Measurements from ENCODE around the gene KCNQ1OT1. TPM values are rescaled to one million over a fixed set of nuclear protein-coding genes. Genes with fewer than 3 reads are reported as not detected.

Gene KCNQ1OT1
- total and polyA plus RNA-seq, 2 donors, result 0.09 to 0.42 TPM

GRCh38 chr11:2564588-2565425, 135.0 kb downstream of the KCNQ1OT1 start:
- Histone ChIP-seq H3K4me3 (ENCODE audit: low read length in 2 of 2) (no peak overlapping the region), H3K27ac (ENCODE audit: low read depth in 1 of 2, low read length in 1 of 2) (no peak overlapping the region), H3K4me1 (ENCODE audit: control insufficient read depth in 2 of 2, insufficient read depth in 2 of 2, low read length in 2 of 2) (no peaks in the 10 kb centered on the region), H3K27me3 (ENCODE audit: control insufficient read depth in 2 of 2, insufficient read depth in 1 of 2, low read length in 1 of 2) (no peaks in the 10 kb centered on the region), H3K9me3 (ENCODE audit: control insufficient read depth in 2 of 2, insufficient read depth in 1 of 2, low read length in 1 of 2) (no peaks in the 10 kb centered on the region), H3K36me3 (ENCODE audit: control insufficient read depth in 2 of 2, insufficient read depth in 2 of 2, low read length in 1 of 2) (no peaks in the 10 kb centered on the region)
- no peak for DNase-seq (ENCODE audit: low read depth in 6 of 9, low spot score in 9 of 9)
- 91% methylated on average over 16 of the region's 16 CpGs for WGBS

- no peaks in the 10 kb centered on the region for H3K36me3 ChIP-seq (ENCODE audit: control insufficient read depth in 2 of 2, insufficient read depth in 2 of 2, low read length in 1 of 2)
- no peak overlapping the region for H3K27ac ChIP-seq (ENCODE audit: low read depth in 1 of 2, low read length in 1 of 2)
- DNase-seq (ENCODE audit: low read depth in 6 of 9, low spot score in 9 of 9), result no peak
- no peaks in the 10 kb centered on the region for H3K4me1 ChIP-seq (ENCODE audit: control insufficient read depth in 2 of 2, insufficient read depth in 2 of 2, low read length in 2 of 2)
- no peak overlapping the region for H3K4me3 ChIP-seq (ENCODE audit: low read length in 2 of 2)
- WGBS, result 93% methylated on average over 14 of the region's 14 CpGs
- H3K9me3 ChIP-seq (ENCODE audit: control insufficient read depth in 2 of 2, insufficient read depth in 1 of 2, low read length in 1 of 2), result no peaks in the 10 kb centered on the region
- no peaks in the 10 kb centered on the region for H3K27me3 ChIP-seq (ENCODE audit: control insufficient read depth in 2 of 2, insufficient read depth in 1 of 2, low read length in 1 of 2)
Measured at GRCh38 chr11:2564008-2564530, 135.7 kb downstream of the KCNQ1OT1 start.

GRCh38 chr11:2563213-2564007, 136.4 kb downstream of the KCNQ1OT1 start:
- DNase-seq (ENCODE audit: low read depth in 6 of 9, low spot score in 9 of 9), result no peak
- Histone ChIP-seq H3K27ac (ENCODE audit: low read depth in 1 of 2, low read length in 1 of 2) (no peak overlapping the region), H3K9me3 (ENCODE audit: control insufficient read depth in 2 of 2, insufficient read depth in 1 of 2, low read length in 1 of 2) (no peaks in the 10 kb centered on the region), H3K36me3 (ENCODE audit: control insufficient read depth in 2 of 2, insufficient read depth in 2 of 2, low read length in 1 of 2) (no peaks in the 10 kb centered on the region), H3K27me3 (ENCODE audit: control insufficient read depth in 2 of 2, insufficient read depth in 1 of 2, low read length in 1 of 2) (no peaks in the 10 kb centered on the region), H3K4me3 (ENCODE audit: low read length in 2 of 2) (no peak overlapping the region), H3K4me1 (ENCODE audit: control insufficient read depth in 2 of 2, insufficient read depth in 2 of 2, low read length in 2 of 2) (no peaks in the 10 kb centered on the region)
- WGBS, result 97% methylated on average over 28 of the region's 28 CpGs

GRCh38 chr11:2562890-2563212, 136.9 kb downstream of the KCNQ1OT1 start:
- no peak overlapping the region for H3K4me3 ChIP-seq (ENCODE audit: low read length in 2 of 2)
- no peaks in the 10 kb centered on the region for H3K27me3 ChIP-seq (ENCODE audit: control insufficient read depth in 2 of 2, insufficient read depth in 1 of 2, low read length in 1 of 2)
- no peaks in the 10 kb centered on the region for H3K9me3 ChIP-seq (ENCODE audit: control insufficient read depth in 2 of 2, insufficient read depth in 1 of 2, low read length in 1 of 2)
- DNase-seq (ENCODE audit: low read depth in 6 of 9, low spot score in 9 of 9), result no peak
- WGBS, result 93% methylated on average over 6 of the region's 6 CpGs
- H3K27ac ChIP-seq (ENCODE audit: low read depth in 1 of 2, low read length in 1 of 2), result no peak overlapping the region
- no peaks in the 10 kb centered on the region for H3K4me1 ChIP-seq (ENCODE audit: control insufficient read depth in 2 of 2, insufficient read depth in 2 of 2, low read length in 2 of 2)
- no peaks in the 10 kb centered on the region for H3K36me3 ChIP-seq (ENCODE audit: control insufficient read depth in 2 of 2, insufficient read depth in 2 of 2, low read length in 1 of 2)

- WGBS, result 94% methylated on average over 27 of the region's 27 CpGs
- no peak overlapping the region for H3K4me3 ChIP-seq (ENCODE audit: low read length in 2 of 2)
- no peak overlapping the region for H3K27ac ChIP-seq (ENCODE audit: low read depth in 1 of 2, low read length in 1 of 2)
- no peaks in the 10 kb centered on the region for H3K36me3 ChIP-seq (ENCODE audit: control insufficient read depth in 2 of 2, insufficient read depth in 2 of 2, low read length in 1 of 2)
- no peaks in the 10 kb centered on the region for H3K9me3 ChIP-seq (ENCODE audit: control insufficient read depth in 2 of 2, insufficient read depth in 1 of 2, low read length in 1 of 2)
- no peaks in the 10 kb centered on the region for H3K27me3 ChIP-seq (ENCODE audit: control insufficient read depth in 2 of 2, insufficient read depth in 1 of 2, low read length in 1 of 2)
- DNase-seq (ENCODE audit: low read depth in 6 of 9, low spot score in 9 of 9), result no peak
- H3K4me1 ChIP-seq (ENCODE audit: control insufficient read depth in 2 of 2, insufficient read depth in 2 of 2, low read length in 2 of 2), result no peaks in the 10 kb centered on the region
Measured at GRCh38 chr11:2561696-2562581, 137.9 kb downstream of the KCNQ1OT1 start.

GRCh38 chr11:2559527-2560311, 140.1 kb downstream of the KCNQ1OT1 start:
- Histone ChIP-seq H3K27me3 (ENCODE audit: control insufficient read depth in 2 of 2, insufficient read depth in 1 of 2, low read length in 1 of 2) (no peaks in the 10 kb centered on the region), H3K4me3 (ENCODE audit: low read length in 2 of 2) (no peak overlapping the region), H3K27ac (ENCODE audit: low read depth in 1 of 2, low read length in 1 of 2) (no peak overlapping the region), H3K9me3 (ENCODE audit: control insufficient read depth in 2 of 2, insufficient read depth in 1 of 2, low read length in 1 of 2) (no peaks in the 10 kb centered on the region), H3K4me1 (ENCODE audit: control insufficient read depth in 2 of 2, insufficient read depth in 2 of 2, low read length in 2 of 2) (no peaks in the 10 kb centered on the region), H3K36me3 (ENCODE audit: control insufficient read depth in 2 of 2, insufficient read depth in 2 of 2, low read length in 1 of 2) (no peaks in the 10 kb centered on the region)
- no peak for DNase-seq (ENCODE audit: low read depth in 6 of 9, low spot score in 9 of 9)
- 84% methylated on average over 28 of the region's 28 CpGs for WGBS

GRCh38 chr11:2558861-2559526, 140.8 kb downstream of the KCNQ1OT1 start:
- no peaks in the 10 kb centered on the region for H3K4me1 ChIP-seq (ENCODE audit: control insufficient read depth in 2 of 2, insufficient read depth in 2 of 2, low read length in 2 of 2)
- H3K9me3 ChIP-seq (ENCODE audit: control insufficient read depth in 2 of 2, insufficient read depth in 1 of 2, low read length in 1 of 2), result no peaks in the 10 kb centered on the region
- no peaks in the 10 kb centered on the region for H3K36me3 ChIP-seq (ENCODE audit: control insufficient read depth in 2 of 2, insufficient read depth in 2 of 2, low read length in 1 of 2)
- no peak overlapping the region for H3K27ac ChIP-seq (ENCODE audit: low read depth in 1 of 2, low read length in 1 of 2)
- 96% methylated on average over 13 of the region's 13 CpGs for WGBS
- DNase-seq (ENCODE audit: low read depth in 6 of 9, low spot score in 9 of 9), result no peak
- no peak overlapping the region for H3K4me3 ChIP-seq (ENCODE audit: low read length in 2 of 2)
- no peaks in the 10 kb centered on the region for H3K27me3 ChIP-seq (ENCODE audit: control insufficient read depth in 2 of 2, insufficient read depth in 1 of 2, low read length in 1 of 2)

- Histone ChIP-seq H3K27ac (ENCODE audit: low read depth in 1 of 2, low read length in 1 of 2) (no peak overlapping the region), H3K27me3 (ENCODE audit: control insufficient read depth in 2 of 2, insufficient read depth in 1 of 2, low read length in 1 of 2) (no peaks in the 10 kb centered on the region), H3K4me3 (ENCODE audit: low read length in 2 of 2) (no peak overlapping the region), H3K9me3 (ENCODE audit: control insufficient read depth in 2 of 2, insufficient read depth in 1 of 2, low read length in 1 of 2) (no peaks in the 10 kb centered on the region), H3K4me1 (ENCODE audit: control insufficient read depth in 2 of 2, insufficient read depth in 2 of 2, low read length in 2 of 2) (no peaks in the 10 kb centered on the region), H3K36me3 (ENCODE audit: control insufficient read depth in 2 of 2, insufficient read depth in 2 of 2, low read length in 1 of 2) (no peaks in the 10 kb centered on the region)
- no peak for DNase-seq (ENCODE audit: low read depth in 6 of 9, low spot score in 9 of 9)
- 93% methylated on average over 17 of the region's 17 CpGs for WGBS
Measured at GRCh38 chr11:2558397-2558796, 141.4 kb downstream of the KCNQ1OT1 start.

All from thymus (tissue), 11 donors.